CD14-positive monocyte (primary cell): ENCODE measurements around the gene PLA2G4B. TPM values are rescaled to one million over a fixed set of nuclear protein-coding genes. Genes with fewer than 3 reads are reported as not detected.

Experiments
- DNase-seq, 3 donors: peaks; one replicate each; pipeline ENCODE4 v3.0.0-alpha.2; 2011 to 2022
- H2AFZ ChIP-seq: 2 replicates; pipeline ENCODE4 v1.6.0; 2012; ENCODE audit warnings: mild to moderate bottlenecking, low read depth, low read length, inconsistent platforms; ENCODE audit not compliant: insufficient read depth, poor library complexity, severe bottlenecking
- H3K27ac ChIP-seq, 2 donors: 1 replicate in 1 of 2; 2 replicates in 1 of 2; pipeline ENCODE4 v1.5.1; 2012 to 2013; ENCODE audit warnings: low read length in 2 of 2, control low read depth in 1 of 2, inconsistent platforms in 1 of 2, low read depth in 1 of 2, mild to moderate bottlenecking in 1 of 2
- H3K27me3 ChIP-seq, 2 donors: one replicate each; pipeline versions ENCODE4 v1.6.0 to v1.6.1; 2011 to 2013; ENCODE audit warnings: low read length in 2 of 2; ENCODE audit not compliant: control insufficient read depth in 2 of 2, insufficient read depth in 2 of 2
- H3K36me3 ChIP-seq, 2 donors: replicated peaks in 1 of 2; 1 replicate in 1 of 2; 2 replicates in 1 of 2; pipeline versions ENCODE4 v1.5.1 to v1.6.1; 2012 to 2013; ENCODE audit warnings: low read length in 2 of 2, control low read depth in 1 of 2, inconsistent platforms in 1 of 2, mild to moderate bottlenecking in 1 of 2; ENCODE audit not compliant: insufficient read depth in 2 of 2, control insufficient read depth in 1 of 2
- H3K4me1 ChIP-seq, 2 donors: 1 replicate in 1 of 2; 2 replicates in 1 of 2; pipeline versions ENCODE4 v1.5.1 to v1.6.1; 2012 to 2013; ENCODE audit warnings: low read length in 2 of 2, control low read depth in 1 of 2, inconsistent platforms in 1 of 2, mild to moderate bottlenecking in 1 of 2, moderate library complexity in 1 of 2; ENCODE audit not compliant: insufficient read depth in 2 of 2, control insufficient read depth in 1 of 2
- H3K4me2 ChIP-seq: replicated peaks from 2 replicates; pipeline ENCODE3; 2012; ENCODE audit warnings: low read length, moderate library complexity, mild to moderate bottlenecking; ENCODE audit not compliant: poor library complexity, severe bottlenecking; ENCODE audit errors: extremely low read depth
- H3K4me3 ChIP-seq, 3 experiments: fragments of 200-600 bp in 1 of 3; sonication (generic) in 1 of 3; replicated peaks in 1 of 3; 1 replicate in 2 of 3; 2 replicates in 1 of 3; pipeline ENCODE4 v1.5.1; 2011 to 2013; ENCODE audit warnings: low read length in 3 of 3, mild to moderate bottlenecking in 3 of 3, control low read depth in 2 of 3, low read depth in 2 of 3, inconsistent platforms in 1 of 3, moderate library complexity in 1 of 3
- H3K79me2 ChIP-seq: 2 replicates; pipeline ENCODE4 v1.6.0; 2012; ENCODE audit warnings: mild to moderate bottlenecking, control low read depth, inconsistent platforms, low read length, moderate library complexity; ENCODE audit not compliant: insufficient read depth
- H3K9ac ChIP-seq: 2 replicates; pipeline ENCODE4 v1.6.0; 2017; ENCODE audit warnings: low read length, mild to moderate bottlenecking; ENCODE audit not compliant: insufficient read depth, poor library complexity, severe bottlenecking
- H3K9me3 ChIP-seq, 2 donors: replicated peaks in 1 of 2; 1 replicate in 1 of 2; 2 replicates in 1 of 2; pipeline versions ENCODE4 v1.5.1 to v1.6.1; 2012 to 2013; ENCODE audit warnings: low read length in 2 of 2, control low read depth in 1 of 2; ENCODE audit not compliant: control insufficient read depth in 1 of 2, insufficient read depth in 1 of 2
- H4K20me1 ChIP-seq: 2 replicates; pipeline ENCODE4 v1.6.0; 2012; ENCODE audit warnings: mild to moderate bottlenecking, low read length, control low read depth, moderate library complexity; ENCODE audit not compliant: insufficient read depth
- H3K27ac Mint-ChIP-seq, 7 donors: one replicate each; pipeline ENCODE4 v1.8.0; 2020; ENCODE audit warnings: mild to moderate bottlenecking in 7 of 7, mixed read lengths in 7 of 7, moderate library complexity in 6 of 7, inconsistent platforms in 2 of 7
- H3K27me3 Mint-ChIP-seq, 3 donors: one replicate each; pipeline ENCODE4 v1.8.0; 2021 to 2022; ENCODE audit warnings: low read depth in 3 of 3, mild to moderate bottlenecking in 3 of 3, mixed read lengths in 3 of 3, moderate library complexity in 3 of 3, inconsistent platforms in 1 of 3
- H3K36me3 Mint-ChIP-seq, 2 donors: one replicate each; pipeline ENCODE4 v1.8.0; 2020; ENCODE audit warnings: mixed read lengths in 2 of 2, inconsistent platforms in 1 of 2, mild to moderate bottlenecking in 1 of 2
- H3K4me1 Mint-ChIP-seq: one replicate; pipeline ENCODE4 v1.8.0; 2020; ENCODE audit warnings: mild to moderate bottlenecking, mixed read lengths
- H3K4me3 Mint-ChIP-seq, 2 donors: one replicate each; pipeline ENCODE4 v1.8.0; 2020; ENCODE audit warnings: mild to moderate bottlenecking in 2 of 2, mixed read lengths in 2 of 2, moderate library complexity in 1 of 2
- H3K9me3 Mint-ChIP-seq, 7 donors: one replicate each; pipeline ENCODE4 v1.8.0; 2020 to 2022; ENCODE audit warnings: mixed read lengths in 7 of 7, mild to moderate bottlenecking in 6 of 7, moderate library complexity in 6 of 7, inconsistent platforms in 2 of 7
- WGBS: methylation state at CpG from one replicate; pipeline ENCODE4 v1.1.5; 2013; ENCODE audit warnings: missing lambda C conversion rate; ENCODE audit not compliant: insufficient coverage; 5-methylcytosine and 5-hydroxymethylcytosine counted together
- intact Hi-C, 2 donors: fragments of 100-400 bp; cut with micrococcal nuclease; formaldehyde crosslinking; loops; one replicate each; pipeline versions ENCODE4 v1.15.0 to v1.15.1; 2023
- polyA plus RNA-seq, 3 donors: library from polyadenylated mRNA; depleted of rRNA in 1 of 3; unstranded in 2 of 3; stranded (reverse) in 1 of 3; fragments of 300-500 nt in 2 of 3; fragments of >200 nt in 1 of 3; fragmentation: Illumina TruSeq in 2 of 3; gene quantifications; 1 replicate in 2 of 3; 2 replicates in 1 of 3; pipeline ENCODE4 v1.2.3, GENCODE V29; 2012 to 2021
- TF ChIP-seq, protein P1 (sequence below): fragments of 200-600 bp; IDR thresholded peaks from one replicate; pipeline ENCODE4 v1.8.0; 2022; ENCODE audit warnings: antibody characterized with exemption, mild to moderate bottlenecking

The PLA2G4B gene
- polyA plus RNA-seq, 3 donors: 0.31 to 32.1 (median 1.6) TPM

DNA sequence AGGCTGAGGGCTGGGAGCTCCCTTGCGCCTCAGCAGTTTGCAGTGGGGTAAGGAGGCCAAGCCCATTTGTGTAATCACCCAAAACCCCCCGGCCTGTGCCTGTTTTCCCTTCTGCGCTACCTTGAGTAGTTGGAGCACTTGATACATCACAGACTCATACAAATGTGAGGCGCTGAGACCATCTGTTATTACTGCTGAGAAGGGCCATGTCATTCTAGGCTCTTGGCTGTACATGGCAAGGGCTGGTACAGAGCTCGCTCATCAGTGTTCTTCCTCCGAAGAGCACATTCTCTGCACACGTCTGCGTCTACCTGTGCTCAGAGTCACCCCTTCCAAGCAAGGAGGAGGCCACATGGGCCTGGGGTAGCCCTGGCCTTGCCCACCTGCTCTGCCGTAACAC is 9.3 kb downstream of the PLA2G4B start:
- no peak overlapping the region for H3K27ac Mint-ChIP-seq
- no peak overlapping the region for H3K27ac ChIP-seq
- H3K4me1 Mint-ChIP-seq: no peaks in the 10 kb centered on the region
- DNase-seq: no peak
- TF ChIP-seq, protein P1, sequence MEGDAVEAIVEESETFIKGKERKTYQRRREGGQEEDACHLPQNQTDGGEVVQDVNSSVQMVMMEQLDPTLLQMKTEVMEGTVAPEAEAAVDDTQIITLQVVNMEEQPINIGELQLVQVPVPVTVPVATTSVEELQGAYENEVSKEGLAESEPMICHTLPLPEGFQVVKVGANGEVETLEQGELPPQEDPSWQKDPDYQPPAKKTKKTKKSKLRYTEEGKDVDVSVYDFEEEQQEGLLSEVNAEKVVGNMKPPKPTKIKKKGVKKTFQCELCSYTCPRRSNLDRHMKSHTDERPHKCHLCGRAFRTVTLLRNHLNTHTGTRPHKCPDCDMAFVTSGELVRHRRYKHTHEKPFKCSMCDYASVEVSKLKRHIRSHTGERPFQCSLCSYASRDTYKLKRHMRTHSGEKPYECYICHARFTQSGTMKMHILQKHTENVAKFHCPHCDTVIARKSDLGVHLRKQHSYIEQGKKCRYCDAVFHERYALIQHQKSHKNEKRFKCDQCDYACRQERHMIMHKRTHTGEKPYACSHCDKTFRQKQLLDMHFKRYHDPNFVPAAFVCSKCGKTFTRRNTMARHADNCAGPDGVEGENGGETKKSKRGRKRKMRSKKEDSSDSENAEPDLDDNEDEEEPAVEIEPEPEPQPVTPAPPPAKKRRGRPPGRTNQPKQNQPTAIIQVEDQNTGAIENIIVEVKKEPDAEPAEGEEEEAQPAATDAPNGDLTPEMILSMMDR: no peak
- H3K4me1 ChIP-seq: no peaks in the 10 kb centered on the region
- H3K36me3 Mint-ChIP-seq: peaks cover 45 to 59% of the 10 kb centered on the region in 2 donors
- no peaks in the 10 kb centered on the region for H3K9me3 Mint-ChIP-seq
- H2AFZ ChIP-seq: no peak overlapping the region
- peaks cover 0 to 10% (median 9%) of the 10 kb centered on the region in 3 donors for H3K27me3 Mint-ChIP-seq
- WGBS: 100% methylated on average over 8 of the region's 9 CpGs
- intact Hi-C loops: no loop called here
- H3K4me3 ChIP-seq: no peak overlapping the region
- H3K9ac ChIP-seq: no peak overlapping the region
- H3K4me3 Mint-ChIP-seq: no peak overlapping the region
- H3K36me3 ChIP-seq: peaks cover 55 to 61% of the 10 kb centered on the region in 2 donors
- no peaks in the 10 kb centered on the region for H3K9me3 ChIP-seq
- H3K4me2 ChIP-seq: no peak overlapping the region
- no peaks in the 10 kb centered on the region for H3K27me3 ChIP-seq
- H3K79me2 ChIP-seq: no peaks in the 10 kb centered on the region
- no peaks in the 10 kb centered on the region for H4K20me1 ChIP-seq

DNA sequence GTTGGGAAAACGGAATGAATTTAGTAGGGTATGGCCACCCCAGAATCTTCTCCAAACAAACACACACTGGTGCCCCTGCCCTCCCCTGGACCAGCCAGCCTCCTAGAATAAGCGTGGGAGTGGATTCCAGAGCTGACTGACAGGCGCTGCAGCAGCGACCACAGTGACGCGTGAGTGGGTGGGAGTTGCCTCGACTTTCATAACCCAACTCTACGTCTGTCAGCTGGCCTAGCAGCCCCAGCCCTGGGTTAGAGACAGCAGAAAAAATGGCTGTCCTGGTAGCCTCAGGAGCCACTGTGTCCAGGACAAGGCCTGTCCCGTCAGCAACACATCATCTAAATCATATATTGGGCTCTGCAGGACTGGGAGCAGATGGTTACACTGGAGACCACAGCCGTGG is 10.0 kb downstream of the PLA2G4B start:
- no peak overlapping the region for H2AFZ ChIP-seq
- no peak overlapping the region for H3K4me2 ChIP-seq
- WGBS: 87% methylated on average over 9 of the region's 10 CpGs
- H3K79me2 ChIP-seq: no peaks in the 10 kb centered on the region
- H3K4me1 Mint-ChIP-seq: no peaks in the 10 kb centered on the region
- H3K27ac ChIP-seq: no peak overlapping the region
- no peak overlapping the region for H3K4me3 ChIP-seq
- no peaks in the 10 kb centered on the region for H3K9me3 ChIP-seq
- peaks cover 50 to 54% of the 10 kb centered on the region in 2 donors for H3K36me3 ChIP-seq
- H3K4me3 Mint-ChIP-seq: no peak overlapping the region
- no peak overlapping the region for H3K27ac Mint-ChIP-seq
- no peak overlapping the region for H3K9ac ChIP-seq
- no peaks in the 10 kb centered on the region for H3K4me1 ChIP-seq
- intact Hi-C loops: no loop called here
- TF ChIP-seq, protein P1: no peak
- peaks cover 0 to 10% (median 9%) of the 10 kb centered on the region in 3 donors for H3K27me3 Mint-ChIP-seq
- H3K9me3 Mint-ChIP-seq: no peaks in the 10 kb centered on the region
- DNase-seq: no peak
- no peaks in the 10 kb centered on the region for H3K27me3 ChIP-seq
- H4K20me1 ChIP-seq: no peaks in the 10 kb centered on the region
- H3K36me3 Mint-ChIP-seq: peaks cover 40 to 53% of the 10 kb centered on the region in 2 donors
